Spleen (tissue), 11 donors: ENCODE results near the gene TMEM269. TPM values are rescaled to one million over a fixed set of nuclear protein-coding genes. Genes with fewer than 3 reads are reported as not detected.

ENCODE experiments used
- DNase-seq: peaks from one replicate; pipeline ENCODE4 v3.0.0-alpha.2; 2020
- H3K27ac ChIP-seq, 8 donors: fragments of 200-600 bp; sonication (generic) in 7 of 8; 1 replicate in 4 of 8; 2 replicates in 4 of 8; pipeline versions ENCODE4 v1.5.0 to v1.8.0; 2016 to 2021; ENCODE audit warnings: inconsistent platforms in 4 of 8, mild to moderate bottlenecking in 4 of 8, moderate library complexity in 1 of 8
- H3K27me3 ChIP-seq, 7 donors: fragments of 200-600 bp; sonication (generic) in 6 of 7; replicated peaks in 1 of 7; 1 replicate in 4 of 7; 2 replicates in 3 of 7; pipeline versions ENCODE4 v1.5.0 to v1.8.0; 2016 to 2021; ENCODE audit warnings: inconsistent platforms in 3 of 7, mild to moderate bottlenecking in 1 of 7
- H3K36me3 ChIP-seq, 6 donors: fragments of 200-600 bp; sonication (generic) in 5 of 6; 1 replicate in 4 of 6; 2 replicates in 2 of 6; pipeline versions ENCODE4 v1.5.0 to v1.8.0; 2016 to 2021; ENCODE audit warnings: inconsistent platforms in 2 of 6
- H3K4me1 ChIP-seq, 6 donors: fragments of 200-600 bp; sonication (generic) in 5 of 6; 1 replicate in 3 of 6; 2 replicates in 3 of 6; pipeline versions ENCODE4 v1.5.0 to v1.8.0; 2016 to 2021; ENCODE audit warnings: inconsistent platforms in 3 of 6
- H3K4me3 ChIP-seq, 8 donors: fragments of 200-600 bp; sonication (generic) in 7 of 8; 1 replicate in 4 of 8; 2 replicates in 4 of 8; pipeline versions ENCODE4 v1.5.0 to v1.8.0; 2016 to 2021; ENCODE audit warnings: inconsistent platforms in 4 of 8, mild to moderate bottlenecking in 4 of 8, moderate library complexity in 2 of 8
- H3K9me3 ChIP-seq, 8 donors: fragments of 200-600 bp; sonication (generic) in 7 of 8; 1 replicate in 4 of 8; 2 replicates in 4 of 8; pipeline versions ENCODE4 v1.5.0 to v1.8.0; 2016 to 2021; ENCODE audit warnings: inconsistent platforms in 4 of 8
- CTCF ChIP-seq, 11 experiments: fragments of 200-600 bp in 7 of 11; fragments of 450-650 bp in 4 of 11; sonication (generic) in 4 of 11; IDR thresholded peaks in 8 of 11; conservative IDR thresholded peaks in 3 of 11; 1 replicate in 7 of 11; 2 replicates in 4 of 11; pipeline versions ENCODE4 v1.4.0 to v1.8.0; 2016 to 2021; ENCODE audit warnings: antibody characterized with exemption in 11 of 11, inconsistent platforms in 4 of 11, mild to moderate bottlenecking in 1 of 11
- POLR2A ChIP-seq, 3 donors: fragments of 450-650 bp; IDR thresholded peaks; one replicate each; pipeline ENCODE4 v1.5.1; 2017; ENCODE audit warnings: antibody characterized with exemption in 3 of 3, mild to moderate bottlenecking in 1 of 3
- POLR2AphosphoS5 ChIP-seq, 3 donors: sonication (generic); formaldehyde crosslinking; IDR thresholded peaks; one replicate each; pipeline ENCODE4 v1.5.1; 2017; ENCODE audit warnings: antibody characterized with exemption in 3 of 3
- WGBS, 5 donors: extraction: QIAGEN DNeasy Blood & Tissue Kit in 3 of 5; methylation state at CpG; one replicate each; pipeline versions ENCODE4 v1.1.5 to v1.1.7; 2013 to 2018; 5-methylcytosine and 5-hydroxymethylcytosine counted together
- intact Hi-C: fragments of 100-400 bp; cut with DNase I; formaldehyde crosslinking; loops from one replicate; pipeline ENCODE4 v1.15.0; 2023; ENCODE audit warnings: low total_unique reads
- polyA plus RNA-seq, 3 donors: library from polyadenylated mRNA; stranded (reverse); fragments of 200-250 nt; gene quantifications; one replicate each; pipeline ENCODE4 v1.2.1, GENCODE V29; 2013
- total RNA-seq, 7 donors: library from RNA; depleted of rRNA in 3 of 7; stranded (reverse); fragments of >200 nt in 3 of 7; fragmentation: NEBNext Ultra II Directional in 4 of 7; extraction: Animal tissue kit (Norgen Biotek cat#: 25700) in 4 of 7; gene quantifications; one replicate each; pipeline versions ENCODE4 v1.1.0 to v1.2.1, GENCODE V29; 2016 to 2021
- donor health status: healthy with polysubstance abuse.
- donor health status: DM: no; HTN: no; CAD: no; lungs with moderate emphysema.
- donor health status: DM: no; HTN: no; CAD: no.
- donor health status: Bipolar disorder and iron deficiency.
- donor health status: healthy.
- donor health status: DM: no; HTN: no; CAD: no.
- donor health status: DM: yes; HTN: yes; CAD: no.

TMEM269 gene
- total and polyA plus RNA-seq, 10 donors: 0.03 to 1.6 (median 0.26) TPM; not detected in 1

- intact Hi-C loops: no loop called here
- TF ChIP-seq POLR2AphosphoS5 (IDR thresholded peaks at IDR 0.05): no peak
- no peak for TF ChIP-seq CTCF (IDR thresholded peaks at IDR 0.05 in 8 of 11, conservative IDR thresholded peaks at IDR 0.05 in 3 of 11)
- no peak for TF ChIP-seq POLR2A (IDR thresholded peaks at IDR 0.05)
- Histone ChIP-seq H3K4me3 (no peak overlapping the region), H3K27ac (peak overlapping the region in 1 of 8 donors; percentile 31), H3K27me3 (no peaks in the 10 kb centered on the region), H3K9me3 (no peaks in the 10 kb centered on the region), H3K4me1 (peaks cover 0 to 53% (median 14%) of the 10 kb centered on the region in 6 donors), H3K36me3 (peaks cover 16 to 95% (median 72%) of the 10 kb centered on the region in 6 donors)
- WGBS, 5 donors: 88 to 98% (median 91%) methylated on average over 1 of the region's 1 CpG
- no peak for DNase-seq
Measured at GRCh38 chr1:42753070-42753469, 31.7 kb upstream of the TMEM269 start.

DNA sequence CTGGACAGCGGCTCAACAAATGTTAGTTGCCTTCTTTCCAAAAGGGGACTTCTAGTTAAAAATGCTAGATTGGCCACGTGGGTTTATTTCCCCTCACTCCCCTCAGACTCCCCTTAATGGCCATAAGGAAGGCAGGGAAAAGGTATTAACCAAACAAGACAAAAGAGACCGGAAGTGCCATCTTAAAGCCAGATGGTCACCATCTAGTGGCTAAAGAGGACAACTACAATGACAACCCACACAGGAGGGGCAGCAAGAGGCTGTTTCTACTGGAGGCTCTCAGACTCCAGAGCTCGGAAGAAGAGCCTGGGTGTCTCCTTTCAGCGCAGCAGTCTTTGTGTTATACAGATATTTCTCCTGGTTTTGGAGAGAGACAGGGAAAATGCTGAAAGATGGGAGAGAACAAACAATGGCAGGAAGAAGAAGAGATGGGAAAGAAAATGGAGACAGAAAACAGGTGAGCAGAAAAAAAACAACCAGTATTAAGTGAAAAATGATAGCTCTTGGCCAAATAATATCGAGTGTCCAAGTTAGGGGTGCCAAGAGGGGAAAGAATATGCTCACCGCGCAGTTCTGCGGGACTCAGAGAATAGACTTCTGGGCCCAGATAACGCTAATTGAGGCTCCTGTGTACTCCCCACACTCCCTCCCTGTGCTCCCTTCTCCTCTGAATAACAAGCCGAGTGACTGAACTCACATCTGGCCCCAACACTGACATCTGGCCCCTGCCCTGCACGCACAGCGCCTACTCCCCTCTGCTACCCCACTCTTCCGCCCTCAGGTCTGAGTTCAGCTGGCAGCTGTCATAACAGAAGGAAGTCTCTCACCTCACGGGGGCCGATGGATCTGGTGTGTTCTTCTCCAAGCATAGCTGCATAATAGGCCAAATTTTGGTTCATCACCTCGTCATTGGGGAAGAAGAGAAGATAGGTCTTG, 27.6 kb upstream of the TMEM269 start:
- peaks cover 11 to 100% (median 71%) of the 10 kb centered on the region in 6 donors for H3K36me3 ChIP-seq
- TF ChIP-seq POLR2AphosphoS5 (IDR thresholded peaks at IDR 0.05): no peak
- TF ChIP-seq CTCF (IDR thresholded peaks at IDR 0.05 in 8 of 11, conservative IDR thresholded peaks at IDR 0.05 in 3 of 11): peak; percentile 22 to 79 (median 66)
- no peak for TF ChIP-seq POLR2A (IDR thresholded peaks at IDR 0.05)
- H3K27ac ChIP-seq: no peak overlapping the region
- no peaks in the 10 kb centered on the region for H3K27me3 ChIP-seq
- intact Hi-C loops: no loop called here
- H3K4me1 ChIP-seq: peaks cover 0 to 42% (median 7%) of the 10 kb centered on the region in 6 donors
- WGBS, 5 donors: 78 to 85% (median 83%) methylated on average over 17 of the region's 17 CpGs
- no peak overlapping the region for H3K4me3 ChIP-seq
- no peak for DNase-seq
- H3K9me3 ChIP-seq: no peaks in the 10 kb centered on the region

GRCh38 chr1:42757892-42758275, 26.9 kb upstream of the TMEM269 start:
- Histone ChIP-seq H3K9me3 (no peaks in the 10 kb centered on the region), H3K36me3 (peaks cover 8 to 96% (median 65%) of the 10 kb centered on the region in 6 donors), H3K4me1 (peaks cover 0 to 48% (median 10%) of the 10 kb centered on the region in 6 donors), H3K27me3 (no peaks in the 10 kb centered on the region), H3K27ac (no peak overlapping the region), H3K4me3 (no peak overlapping the region)
- intact Hi-C loops: no loop called here
- TF ChIP-seq POLR2A (IDR thresholded peaks at IDR 0.05) (no peak), POLR2AphosphoS5 (IDR thresholded peaks at IDR 0.05) (no peak), CTCF (IDR thresholded peaks at IDR 0.05 in 8 of 11, conservative IDR thresholded peaks at IDR 0.05 in 3 of 11) (no peak)
- no peak for DNase-seq

GRCh38 chr1:42758641-42759040, 26.1 kb upstream of the TMEM269 start:
- Histone ChIP-seq H3K4me1 (peaks cover 0 to 50% (median 12%) of the 10 kb centered on the region in 6 donors), H3K4me3 (no peak overlapping the region), H3K36me3 (peaks cover 8 to 89% (median 60%) of the 10 kb centered on the region in 6 donors), H3K9me3 (no peaks in the 10 kb centered on the region), H3K27me3 (no peaks in the 10 kb centered on the region), H3K27ac (peak overlapping the region in 2 of 8 donors; percentile 3 to 14)
- no peak for DNase-seq
- WGBS, 5 donors: 35 to 47% (median 40%) methylated on average over 3 of the region's 3 CpGs
- intact Hi-C loops: no loop called here
- TF ChIP-seq POLR2A (IDR thresholded peaks at IDR 0.05) (no peak), POLR2AphosphoS5 (IDR thresholded peaks at IDR 0.05) (no peak), CTCF (IDR thresholded peaks at IDR 0.05 in 8 of 11, conservative IDR thresholded peaks at IDR 0.05 in 3 of 11) (no peak)
